Dedifferentiated amniotic fluid mesenchymal stem cell (primary cell): ENCODE results near the gene CNTNAP2.

Experiments used
- DNase-seq: peaks from one replicate; pipeline ENCODE4 v3.0.0-alpha.2; 2016; ENCODE audit errors: extremely low spot score

Gene CNTNAP2

DNA sequence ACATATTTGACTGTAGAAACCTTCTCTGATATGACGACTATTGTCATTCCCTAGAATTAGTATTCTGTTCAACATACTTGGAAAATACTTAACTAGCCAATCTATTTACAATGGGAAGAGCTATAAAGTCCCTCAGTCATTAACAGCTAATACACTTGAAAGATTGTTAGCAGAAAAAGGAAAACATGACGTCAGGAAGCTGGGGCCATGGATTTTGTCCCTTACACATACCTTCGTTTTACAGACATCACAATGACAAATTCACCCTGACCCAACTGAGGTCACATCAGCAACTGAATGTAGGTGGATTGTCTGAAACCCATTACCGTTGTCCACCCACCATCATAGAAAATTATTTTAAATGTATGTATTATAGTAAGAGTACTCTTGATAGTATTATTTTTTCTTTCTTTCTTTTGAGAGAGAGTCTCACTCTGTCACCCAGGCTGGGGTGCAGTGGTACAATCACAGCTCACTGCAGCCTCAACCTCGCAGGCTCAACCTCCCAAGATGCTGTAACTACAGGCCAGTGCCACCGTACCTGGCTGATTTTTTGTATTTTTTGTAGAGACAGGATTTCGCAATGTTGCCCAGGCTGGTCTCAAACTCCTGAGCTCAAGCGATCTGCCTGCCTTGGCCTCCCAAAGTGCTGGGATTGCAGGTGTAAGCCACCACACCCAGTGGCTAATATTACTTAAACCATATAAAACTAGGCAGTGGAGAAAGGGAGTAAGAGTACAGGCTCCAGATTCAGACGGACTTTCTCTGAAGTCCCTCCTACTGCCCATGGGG lies 1977.0 kb downstream of the CNTNAP2 start:
- no peak for DNase-seq

DNA sequence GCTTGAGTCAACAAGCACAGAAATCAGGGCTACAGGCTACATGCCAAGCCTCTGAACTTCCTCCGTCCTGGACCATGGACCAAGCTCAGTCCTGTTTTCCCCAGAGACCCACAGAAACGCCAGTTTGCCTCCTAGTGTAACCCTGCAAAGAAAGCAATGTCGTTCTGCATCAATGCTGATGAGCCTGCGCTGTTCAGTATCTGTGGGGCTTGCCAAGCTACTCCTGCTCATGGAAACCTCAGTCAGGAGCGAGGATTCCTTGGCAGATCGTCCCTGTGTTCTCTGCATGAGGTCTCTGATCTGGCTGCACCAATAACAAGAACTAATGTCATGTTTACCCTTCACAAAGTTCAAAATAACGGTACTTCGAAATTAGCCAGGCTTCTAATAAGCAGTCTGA lies 1978.5 kb downstream of the CNTNAP2 start:
- DNase-seq: no peak

DNA sequence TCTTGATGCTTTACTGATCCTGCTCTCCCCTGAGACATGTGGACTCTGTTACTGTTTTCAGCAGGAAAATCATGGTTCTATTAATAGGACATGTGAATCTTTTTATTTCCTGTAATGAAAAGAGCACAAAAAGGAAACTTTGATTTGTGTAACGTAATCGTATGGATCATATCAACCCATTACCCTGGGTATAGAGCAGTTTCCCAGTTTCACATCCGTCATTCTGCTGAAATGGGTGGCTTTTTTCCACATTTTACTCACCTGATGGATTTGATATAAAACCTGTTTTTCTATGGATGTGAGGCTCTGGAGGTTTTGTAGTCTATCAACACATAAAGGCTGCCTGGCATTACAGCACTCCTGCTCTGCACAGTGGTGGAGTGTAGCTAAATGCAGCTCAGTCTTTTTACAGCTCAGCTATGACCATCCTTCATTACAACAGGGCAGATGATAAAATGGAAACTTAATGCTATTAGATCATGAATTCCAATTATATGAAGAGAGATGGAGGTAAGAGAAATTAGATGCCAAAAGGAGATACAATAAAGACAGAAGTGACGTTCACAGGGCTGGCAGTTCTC lies 1987.6 kb downstream of the CNTNAP2 start:
- no peak for DNase-seq

DNA sequence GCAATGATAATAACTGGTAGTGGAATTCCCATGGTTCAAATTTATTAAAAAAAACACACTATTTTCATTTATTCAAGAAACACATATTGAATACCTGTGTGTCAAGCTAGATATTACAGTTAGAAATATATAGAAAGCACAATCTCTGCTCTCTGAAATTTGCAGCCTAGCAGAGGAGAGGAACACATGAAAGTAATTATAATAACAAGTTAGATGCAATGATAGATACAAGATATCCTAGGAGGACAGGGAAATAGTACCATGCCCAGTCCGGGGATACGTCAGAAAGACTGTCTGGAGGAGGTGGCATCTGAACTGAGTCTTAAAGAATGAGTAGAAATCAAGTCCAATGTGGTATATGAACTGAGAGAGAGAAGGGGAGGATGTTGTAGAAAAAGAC lies 1988.3 kb downstream of the CNTNAP2 start:
- no peak for DNase-seq

DNA sequence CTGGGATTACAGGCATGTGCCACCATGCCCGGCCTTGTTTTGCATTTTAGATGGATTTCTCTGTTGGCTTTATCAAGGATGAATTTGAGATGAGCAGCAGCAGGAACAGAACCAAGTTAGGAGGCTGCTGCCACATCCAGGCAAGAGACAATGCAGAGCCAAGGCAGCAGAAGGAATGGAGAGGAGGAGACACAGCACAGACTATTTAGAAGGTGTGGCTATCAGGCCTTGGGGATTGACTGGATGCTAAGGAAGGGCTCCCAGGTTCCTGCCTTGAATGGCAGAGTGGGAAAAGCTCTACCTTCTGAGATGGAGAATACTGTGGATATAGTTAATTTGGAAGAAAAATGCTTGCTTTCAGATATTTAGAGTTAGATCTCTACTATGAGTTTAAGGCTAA lies 1989.3 kb downstream of the CNTNAP2 start:
- no peak for DNase-seq

DNA sequence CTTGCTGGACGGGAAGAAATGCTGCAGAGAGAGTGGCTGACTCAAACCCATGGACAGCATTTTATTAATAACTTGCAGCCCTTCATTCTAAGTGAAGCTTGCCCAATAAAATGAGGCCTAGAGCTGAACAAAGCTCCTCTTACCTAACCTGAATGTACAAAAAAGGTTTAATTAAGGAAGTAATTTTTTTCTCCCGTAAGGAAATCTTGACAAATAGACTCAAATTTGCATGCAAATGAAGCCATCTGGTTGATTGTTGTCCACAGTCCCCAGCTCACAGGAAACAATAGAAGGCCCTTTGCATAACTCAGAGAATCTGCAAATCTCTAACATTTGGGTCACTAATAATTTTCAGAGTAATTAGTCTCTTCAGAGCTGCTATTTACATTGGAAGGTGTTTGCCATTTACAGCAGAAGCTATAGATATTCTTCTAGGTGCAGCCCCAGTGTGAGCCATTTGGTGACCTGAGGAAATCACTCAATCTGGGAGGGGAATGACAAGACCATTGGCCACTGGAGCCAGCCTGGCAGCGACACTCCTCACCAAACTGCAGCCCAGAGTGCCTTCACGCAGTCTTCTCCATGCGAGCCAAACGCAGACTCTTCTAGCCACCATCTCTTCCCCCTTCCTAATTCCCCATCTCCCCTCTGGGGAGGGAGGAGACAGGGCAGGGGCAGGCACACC lies 1991.0 kb downstream of the CNTNAP2 start:
- DNase-seq: no peak

DNA sequence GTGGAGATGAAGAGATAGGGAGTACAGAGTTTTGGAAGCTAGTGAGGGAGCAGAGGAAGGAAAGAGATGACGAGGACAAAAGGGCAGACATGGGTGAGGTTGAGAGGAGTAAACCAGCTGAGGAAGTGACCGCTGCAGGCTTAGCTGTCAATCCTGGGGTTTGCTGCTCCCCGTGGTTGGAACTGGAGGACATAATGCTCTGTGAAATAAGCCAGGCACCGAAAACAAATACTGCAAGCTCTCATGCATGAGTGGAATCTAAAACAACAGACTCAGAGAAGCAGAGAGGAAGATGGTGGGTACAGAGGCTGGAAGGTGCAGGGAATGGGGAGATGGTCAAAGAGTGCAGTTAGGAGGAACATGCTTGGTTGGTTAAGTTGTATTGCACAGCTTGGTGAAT lies 1991.8 kb downstream of the CNTNAP2 start:
- DNase-seq: no peak

DNA sequence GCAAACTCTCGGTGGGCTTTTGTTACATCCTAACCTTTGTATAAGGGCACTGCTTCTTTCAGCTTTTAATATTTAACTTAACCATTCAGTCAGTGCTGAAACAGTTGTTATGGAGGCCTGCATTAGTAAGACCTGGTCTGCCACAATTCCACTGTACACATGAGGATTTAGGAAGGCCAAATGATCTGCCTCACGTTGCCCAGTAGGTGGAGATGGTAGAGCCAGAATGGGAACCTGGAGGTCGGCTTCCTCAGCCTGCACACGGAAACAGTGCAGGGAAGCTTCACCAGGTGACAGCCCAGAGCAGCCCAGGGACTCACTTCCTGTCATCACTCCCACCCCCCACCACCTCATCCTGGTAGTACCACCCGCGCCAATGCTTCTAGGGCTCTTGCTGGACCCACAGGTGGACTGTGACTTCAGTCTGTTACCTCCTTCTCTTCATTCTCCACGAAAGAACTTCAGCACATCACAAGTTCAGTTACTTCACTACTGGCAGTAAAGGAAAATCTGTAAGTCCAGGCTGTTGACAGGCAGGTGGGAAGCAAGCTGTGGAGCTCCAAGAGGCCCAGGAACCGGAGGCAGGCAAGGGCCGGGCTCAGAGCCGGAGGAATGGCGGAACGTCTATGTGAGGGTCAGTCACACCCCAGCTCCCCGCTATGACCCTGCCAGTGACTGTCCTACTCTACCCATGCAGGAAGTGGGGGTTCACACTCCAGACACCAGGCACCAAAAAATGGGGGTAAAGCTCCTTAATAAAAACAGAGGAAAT lies 1993.7 kb downstream of the CNTNAP2 start:
- DNase-seq: no peak

DNA sequence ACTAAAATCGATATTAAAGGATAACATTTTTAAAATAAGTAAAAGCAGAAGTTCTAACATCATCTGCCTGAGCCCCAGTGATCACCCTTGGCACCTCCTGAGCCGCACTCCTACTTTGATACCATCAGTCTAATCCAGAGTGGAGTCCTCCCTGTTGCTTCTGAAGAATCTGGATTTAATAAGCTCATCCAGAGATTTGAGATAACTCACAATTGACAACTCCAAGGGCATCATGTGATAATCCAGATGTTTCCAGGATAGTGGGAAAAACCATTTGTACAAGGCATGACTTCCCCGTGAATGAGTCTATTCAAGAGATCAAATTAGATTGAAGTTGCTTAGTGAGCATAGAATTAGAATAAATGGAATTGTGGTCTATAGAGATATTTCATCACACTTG lies 1998.2 kb downstream of the CNTNAP2 start:
- no peak for DNase-seq

DNA sequence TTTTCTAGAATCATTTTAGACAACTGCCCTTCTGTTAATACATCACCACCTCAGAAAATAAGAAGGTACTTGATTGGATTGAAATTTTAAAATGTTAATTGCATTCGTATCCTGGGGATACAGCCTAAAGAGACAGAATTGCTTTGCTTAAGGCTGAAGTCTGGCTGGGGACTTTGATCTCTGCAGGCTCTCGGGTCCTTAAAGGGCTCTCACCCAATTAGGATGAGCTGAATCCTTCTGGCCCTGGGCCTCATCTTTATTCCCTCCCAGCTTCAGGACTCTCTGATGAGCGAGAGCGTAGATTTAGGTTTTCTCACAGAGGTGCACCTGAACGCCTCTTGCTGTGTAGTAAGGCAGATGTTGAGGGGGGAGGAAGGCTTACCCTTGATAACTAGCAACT lies 1998.7 kb downstream of the CNTNAP2 start:
- DNase-seq: no peak

DNA sequence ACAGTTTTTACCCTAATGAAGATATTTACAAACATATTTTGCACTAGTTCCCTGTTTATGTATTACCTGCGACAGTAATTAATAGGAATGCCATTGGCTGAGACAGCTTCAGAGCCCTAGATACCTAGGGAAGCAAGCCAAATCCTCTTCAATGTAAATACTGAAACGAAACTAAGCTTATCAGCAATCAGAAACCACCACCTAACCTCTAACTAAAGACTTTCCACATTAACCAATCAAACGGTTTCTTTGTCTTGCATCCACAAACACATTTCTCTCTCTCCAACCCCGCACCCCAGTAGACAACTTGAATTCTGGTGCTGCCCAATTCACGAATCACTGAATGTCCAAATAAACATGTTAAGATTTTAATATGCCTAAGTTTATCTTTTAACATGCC lies 1999.6 kb downstream of the CNTNAP2 start:
- no peak for DNase-seq

DNA sequence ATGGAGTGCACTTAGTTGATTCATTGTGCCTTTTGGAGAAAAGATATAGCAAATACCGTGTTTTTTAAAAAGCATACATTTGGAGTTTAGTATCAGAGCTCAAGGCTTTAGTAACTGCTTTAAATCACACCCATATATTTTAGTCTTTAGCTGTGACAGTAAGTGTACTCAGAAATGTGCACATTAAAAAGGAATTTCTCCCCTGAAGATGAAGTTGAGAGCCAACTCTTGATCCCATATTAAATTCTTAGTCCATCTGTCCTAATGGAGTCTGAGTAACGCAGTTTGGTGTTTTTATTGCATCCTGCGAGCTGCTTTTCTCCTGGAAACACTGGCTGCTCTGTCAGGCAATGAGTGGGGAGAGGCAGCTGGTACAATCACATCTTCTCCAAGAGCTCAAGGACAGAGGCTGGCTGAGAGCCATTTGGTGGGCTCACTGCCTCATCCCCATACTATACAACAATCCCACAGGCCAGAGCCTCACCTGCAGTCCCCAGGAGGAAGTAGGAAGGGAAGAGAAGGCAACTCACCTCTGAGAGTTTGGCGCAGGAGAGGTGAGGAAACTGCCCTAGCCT lies 2000.3 kb downstream of the CNTNAP2 start:
- no peak for DNase-seq

DNA sequence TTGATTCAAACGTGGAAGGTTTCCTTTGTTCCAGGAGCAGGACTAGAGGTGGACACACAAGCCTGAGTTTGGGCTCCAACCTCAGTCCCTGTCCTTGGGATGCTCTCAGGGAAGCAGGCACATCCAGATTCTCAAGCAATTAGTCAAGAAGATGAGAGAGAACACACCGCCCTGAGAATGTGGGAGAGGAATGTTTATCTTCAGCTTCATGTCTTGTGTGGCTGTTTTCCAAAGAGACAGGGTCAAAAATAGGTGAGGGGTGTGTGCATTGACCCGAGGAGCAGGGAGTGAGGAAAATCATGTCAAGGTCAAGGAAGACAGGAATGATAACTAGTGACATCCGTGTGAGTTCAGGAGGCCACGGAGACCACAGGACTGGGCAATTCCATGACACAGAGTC lies 2001.8 kb downstream of the CNTNAP2 start:
- DNase-seq: no peak

DNA sequence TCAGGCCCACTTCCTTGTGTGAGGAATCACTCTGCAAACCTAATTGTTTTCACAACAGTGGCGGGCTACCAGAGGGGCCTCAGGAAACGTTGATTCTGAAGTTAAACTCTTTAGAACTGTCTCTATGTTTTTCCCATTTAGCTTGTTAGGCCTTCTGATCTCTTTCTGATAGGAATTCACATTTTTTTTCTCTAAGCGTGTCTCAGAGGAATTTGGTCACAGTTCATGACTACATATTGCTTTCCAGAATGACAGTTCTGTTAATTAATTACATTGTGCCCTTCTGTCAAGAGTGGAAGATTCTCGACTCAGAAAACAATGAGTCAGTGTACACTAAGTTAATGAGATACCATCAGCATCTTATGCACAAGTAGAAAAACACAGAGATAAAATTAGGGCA lies 2004.8 kb downstream of the CNTNAP2 start:
- DNase-seq: no peak

DNA sequence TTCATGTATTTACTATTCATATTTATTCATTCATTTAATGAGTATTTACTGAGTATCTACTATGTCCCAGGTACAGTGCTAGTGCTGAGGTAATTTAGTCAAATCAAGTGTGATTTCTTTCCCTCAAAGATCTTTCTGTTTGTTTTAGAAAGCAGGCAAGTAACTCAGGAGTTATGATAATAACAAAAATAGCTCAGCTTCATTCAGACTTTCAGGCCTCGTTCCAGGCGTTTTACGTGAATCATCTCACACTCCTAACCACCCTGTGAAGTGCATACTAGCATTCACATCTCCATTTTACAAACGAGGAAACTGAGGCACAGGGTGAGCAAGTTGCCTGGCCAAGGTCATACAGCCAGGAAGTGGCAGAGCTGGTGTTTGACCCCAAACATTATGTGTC lies 2005.2 kb downstream of the CNTNAP2 start:
- DNase-seq: no peak

DNA sequence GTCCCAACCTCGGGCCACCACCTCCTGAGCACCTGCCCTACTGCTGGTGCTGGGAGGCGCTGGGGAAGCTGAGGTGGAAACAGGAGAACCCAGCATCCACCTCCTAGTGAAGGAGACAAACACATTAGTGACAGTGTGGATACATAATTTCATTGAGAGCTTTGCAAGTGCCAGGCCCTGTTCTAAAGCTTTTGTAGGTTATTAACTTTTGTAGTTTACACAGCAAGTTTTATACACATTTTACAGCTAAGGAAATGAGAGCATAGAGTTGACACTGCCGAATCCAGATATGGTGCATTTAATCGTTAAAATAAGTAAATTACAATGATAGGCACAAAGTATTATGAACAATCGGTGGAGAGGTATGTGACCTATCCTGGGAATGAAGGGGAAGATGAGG lies 2007.9 kb downstream of the CNTNAP2 start:
- no peak for DNase-seq

DNA sequence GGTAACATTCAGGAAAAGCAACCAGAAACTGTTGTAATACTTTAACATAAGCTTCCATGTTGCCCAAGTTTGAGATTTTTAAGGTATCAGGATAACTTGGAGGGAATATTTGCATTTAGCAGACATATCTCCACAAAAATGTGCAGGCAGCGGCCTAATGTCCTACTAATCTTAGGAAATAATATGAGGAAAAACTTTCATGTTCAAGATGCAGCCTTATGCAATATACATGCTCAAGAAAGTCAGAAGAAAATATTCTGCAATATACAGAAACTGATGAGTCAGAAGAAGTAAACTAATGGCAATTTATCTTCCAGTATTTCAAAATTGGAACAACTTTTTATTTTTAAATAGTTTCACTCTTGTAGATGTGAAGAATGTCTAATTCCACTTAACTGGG lies 2010.8 kb downstream of the CNTNAP2 start:
- DNase-seq: no peak

DNA sequence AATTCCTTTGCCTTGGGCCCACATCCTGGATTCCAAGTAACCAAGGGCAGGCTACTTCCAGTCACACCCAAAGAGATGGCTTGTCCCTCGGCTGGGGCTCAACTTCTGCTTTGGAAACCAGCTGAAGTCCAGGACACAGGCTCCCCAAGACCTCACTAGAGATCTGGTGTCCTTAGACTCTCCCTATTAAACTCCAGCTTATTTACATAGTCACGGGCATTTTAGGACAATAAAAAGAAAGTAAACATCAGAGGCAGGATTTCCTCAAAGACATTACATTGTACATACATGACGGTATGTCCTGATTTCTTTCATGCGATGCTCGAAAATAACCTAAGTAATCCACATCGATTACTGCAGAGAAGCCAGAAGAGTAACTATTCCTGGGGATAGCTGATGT lies 2012.4 kb downstream of the CNTNAP2 start:
- DNase-seq: no peak

DNA sequence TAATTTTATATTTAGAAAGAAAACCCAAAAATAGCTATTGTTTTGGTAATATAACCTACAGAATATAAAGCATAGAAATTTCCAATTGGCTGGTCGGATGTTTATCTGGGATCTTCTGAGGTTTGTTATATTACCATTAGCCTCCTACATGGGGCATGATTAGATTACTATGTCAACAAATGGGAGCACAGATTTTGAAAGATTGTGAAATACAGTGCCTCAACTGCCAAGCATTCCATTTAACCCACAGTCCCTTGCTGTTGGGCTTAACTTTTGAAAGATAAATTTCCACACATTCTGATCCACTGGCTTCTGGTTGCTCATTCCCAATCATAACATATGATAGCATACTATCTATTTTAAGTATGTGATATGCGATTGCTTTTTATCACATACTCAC lies 2018.5 kb downstream of the CNTNAP2 start:
- DNase-seq: peak; percentile 51

DNA sequence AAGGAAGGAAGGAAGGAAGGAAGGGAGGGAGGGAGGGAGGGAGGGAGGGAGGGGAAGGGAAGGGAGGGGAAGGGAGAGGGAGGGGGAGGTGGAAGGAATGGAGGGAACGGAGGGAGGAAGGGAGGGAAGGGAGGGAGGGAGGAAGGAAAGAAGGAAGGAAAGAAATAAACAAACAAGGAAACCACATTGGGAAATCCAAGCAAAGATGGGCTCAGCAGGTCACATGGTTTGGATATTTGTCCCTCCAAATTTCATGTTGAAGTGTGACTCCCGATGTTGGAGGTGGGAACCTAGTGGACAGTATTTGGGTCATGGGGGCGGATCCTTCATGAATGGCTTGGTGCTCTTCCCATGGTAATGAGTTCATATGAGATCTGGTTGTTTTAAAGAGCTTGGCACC lies 2019.4 kb downstream of the CNTNAP2 start:
- no peak for DNase-seq

DNA sequence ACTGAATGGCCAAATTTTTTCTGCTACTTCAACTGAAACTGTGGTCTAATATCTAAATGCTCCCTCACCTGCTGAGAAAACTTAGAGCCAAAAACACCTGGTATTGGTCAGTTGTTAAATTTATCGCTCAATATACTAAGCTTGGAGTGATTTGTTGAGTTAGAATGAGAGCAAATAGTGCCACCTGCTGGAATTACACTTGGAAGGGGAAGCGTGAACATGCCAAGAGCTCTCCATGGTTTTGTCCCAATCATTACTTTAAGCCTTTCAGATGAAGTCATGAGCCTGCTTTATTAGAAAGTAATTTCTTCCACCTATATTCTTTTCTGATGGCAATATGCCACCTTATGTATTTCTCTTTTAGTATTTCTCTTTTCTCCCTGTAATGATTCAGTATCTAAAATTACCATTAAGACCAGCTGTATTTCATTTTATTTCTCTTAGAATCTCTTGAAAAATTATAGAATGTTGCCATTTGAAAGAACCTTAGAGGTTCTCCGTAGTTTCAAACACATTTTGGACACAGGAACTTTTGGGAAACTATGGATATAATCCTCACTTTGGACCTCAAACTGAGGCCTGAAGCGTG lies 2026.2 kb downstream of the CNTNAP2 start:
- DNase-seq: peak; percentile 62

DNA sequence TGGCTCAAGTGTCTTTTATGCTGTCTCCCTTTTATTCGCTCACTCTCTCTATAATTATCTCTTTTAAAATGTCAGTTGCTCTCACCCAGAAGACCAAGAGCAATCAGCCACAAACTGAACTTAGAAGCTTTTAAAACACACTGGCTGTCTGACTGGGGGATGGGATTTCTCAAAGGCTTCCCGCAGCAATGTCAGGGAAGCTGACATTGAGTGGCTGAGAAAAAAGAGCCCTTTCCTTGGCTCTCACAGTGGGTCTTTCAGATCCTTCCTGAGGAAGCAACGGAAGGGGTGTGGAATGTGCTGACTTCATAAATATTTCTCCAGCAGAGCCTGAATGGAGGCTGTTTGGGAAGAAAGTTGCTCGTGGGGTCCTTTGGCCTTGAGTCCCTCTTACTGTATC lies 2028.2 kb downstream of the CNTNAP2 start:
- no peak for DNase-seq
